GM12878 (cell line): Measurements from ENCODE around the gene NFASC. TPM values are rescaled to one million over a fixed set of nuclear protein-coding genes. Genes with fewer than 3 reads are reported as not detected.

Source experiments
- ATAC-seq: fragments of 200-7000 bp; cut with Tn5 transposase; 3 replicates; pipeline ENCODE4 v1.9.1; 2020; ENCODE audit warnings: mild to moderate bottlenecking, moderate library complexity
- BruUV-seq: library from RNA; stranded (reverse); fragments of 400-500 nt; replicated peaks from 2 replicates; lab custom pipeline; 2021; lab: Mats Ljungman, UMichigan
- CTCF ChIA-PET: fragments of 300-600 bp; sonication (Branson Sonifier 250); formaldehyde crosslinking; extraction: SDS; loops from one replicate; lab custom pipeline; 2021; ENCODE audit warnings: inconsistent platforms; lab: Yijun Ruan, JAX
- POLR2A ChIA-PET: fragments of 350-600 bp; formaldehyde crosslinking; extraction: SDS; loops from one replicate; lab custom pipeline; 2021; ENCODE audit warnings: inconsistent platforms; lab: Charles Lee
- RAD21 ChIA-PET: fragments of 300-600 bp; sonication (Branson Sonifier 250); formaldehyde crosslinking; loops from one replicate; lab custom pipeline; 2023; ENCODE audit warnings: antibody characterized with exemption; ENCODE audit not compliant: unreplicated experiment; lab: Charles Lee
- SMC1A ChIA-PET: fragments of 300-600 bp; sonication (Branson Sonifier 250); formaldehyde crosslinking; loops from one replicate; lab custom pipeline; 2023; ENCODE audit not compliant: unreplicated experiment, uncharacterized antibody; lab: Charles Lee
- DNase-seq: peaks from one replicate; pipeline ENCODE4 v3.0.0-alpha.2; 2011; ENCODE audit warnings: low read depth, low spot score
- FAIRE-seq: peaks from 3 replicates; lab custom pipeline; 2011; peaks lifted over from hg19 to GRCh38; lab: Jason Lieb, UNC
- H2AFZ ChIP-seq: 2 replicates; pipeline ENCODE4 v1.6.0; 2011; ENCODE audit warnings: low read depth, low read length, control low read depth; ENCODE audit not compliant: control insufficient read depth
- H3K27ac ChIP-seq: 2 replicates; pipeline ENCODE4 v1.5.1; 2011; ENCODE audit warnings: control low read depth; ENCODE audit not compliant: control insufficient read depth, insufficient read depth
- H3K27me3 ChIP-seq, 2 experiments: replicated peaks in 1 of 2; 2 replicates each; pipeline versions ENCODE4 v1.6.0 to v1.6.1; 2011; ENCODE audit warnings: low read length in 1 of 2; ENCODE audit not compliant: control insufficient read depth in 2 of 2, insufficient read depth in 2 of 2
- H3K36me3 ChIP-seq, 2 experiments: 2 replicates each; pipeline ENCODE4 v1.5.1; 2011; ENCODE audit warnings: low read length in 1 of 2; ENCODE audit not compliant: control insufficient read depth in 2 of 2, insufficient read depth in 2 of 2
- H3K4me1 ChIP-seq: 2 replicates; pipeline ENCODE4 v1.6.1; 2011; ENCODE audit warnings: mild to moderate bottlenecking, low read length, moderate library complexity, mixed read lengths; ENCODE audit not compliant: control insufficient read depth, insufficient read depth
- H3K4me2 ChIP-seq: 2 replicates; pipeline ENCODE4 v1.6.0; 2011; ENCODE audit warnings: control low read depth; ENCODE audit not compliant: control insufficient read depth, insufficient read depth
- H3K4me3 ChIP-seq: fragments of 200-600 bp; sonication (generic); 2 replicates; pipeline ENCODE4 v1.5.1; 2016
- H3K79me2 ChIP-seq: 2 replicates; pipeline ENCODE4 v1.6.0; 2011; ENCODE audit warnings: low read length; ENCODE audit not compliant: control insufficient read depth, insufficient read depth
- H3K9ac ChIP-seq: 2 replicates; pipeline ENCODE4 v1.8.0; 2011; ENCODE audit warnings: low read length, control low read depth, mixed read lengths; ENCODE audit not compliant: control insufficient read depth, insufficient read depth
- H3K9me3 ChIP-seq: replicated peaks from 3 replicates; pipeline ENCODE4 v1.5.1; 2011; ENCODE audit warnings: mild to moderate bottlenecking, low read length; ENCODE audit not compliant: control insufficient read depth, insufficient read depth
- H4K20me1 ChIP-seq: 2 replicates; pipeline ENCODE4 v1.6.0; 2011; ENCODE audit not compliant: control insufficient read depth, insufficient read depth
- FOXK2 ChIP-seq: fragments of 450-650 bp; IDR thresholded peaks from 2 replicates; pipeline ENCODE4 v1.6.1; 2017; ENCODE audit warnings: mild to moderate bottlenecking, moderate library complexity
- IKZF2 ChIP-seq, 2 experiments: fragments of 450-650 bp; IDR thresholded peaks; 2 replicates each; pipeline ENCODE4 v1.6.1; 2017; ENCODE audit warnings: mild to moderate bottlenecking in 2 of 2, moderate library complexity in 2 of 2
- POLR2A ChIP-seq: IDR thresholded peaks from 2 replicates; pipeline ENCODE4 v1.6.1; 2011; ENCODE audit warnings: low read depth, mild to moderate bottlenecking, low read length
- RAD21 ChIP-seq: IDR thresholded peaks from 2 replicates; pipeline ENCODE4 v1.6.1; 2011; ENCODE audit warnings: mild to moderate bottlenecking, low read depth, low read length, moderate library complexity; ENCODE audit not compliant: insufficient read depth
- SMAD5 ChIP-seq: IDR thresholded peaks from 2 replicates; pipeline ENCODE4 v1.6.1; 2016; ENCODE audit warnings: antibody characterized with exemption, low read depth
- WGBS: methylation state at CpG from one replicate; pipeline ENCODE4 v1.1.6; 2016; ENCODE audit warnings: low lambda C conversion rate; ENCODE audit not compliant: insufficient replicate concordance, insufficient coverage; ENCODE audit errors: missing lambda C conversion rate; 5-methylcytosine and 5-hydroxymethylcytosine counted together
- in situ Hi-C: fragments of 300-500 bp; cut with MboI; formaldehyde crosslinking; loops from 9 replicates; pipeline ENCODE4 v1.14.3; 2018; ENCODE audit warnings: mixed read lengths
- intact Hi-C: fragments of 100-400 bp; cut with micrococcal nuclease; formaldehyde crosslinking; loops from one replicate; pipeline ENCODE4 v1.14.2; 2022; ENCODE audit not compliant: unreplicated experiment
- polyA plus RNA-seq, 11 experiments: library from polyadenylated mRNA; depleted of rRNA in 4 of 11; unstranded in 6 of 11; stranded (reverse) in 5 of 11; fragments of >200 nt; fragmentation: Nextera tagmentation in 4 of 11; fragmentation: Illumina TruSeq in 1 of 11; extraction: Ambion mirVana in 4 of 11; extraction: Trizol in 1 of 11; gene quantifications; 1 replicate in 1 of 11; 2 replicates in 10 of 11; pipeline versions ENCODE4 v1.2.1 to v1.2.3, GENCODE V29; 2011 to 2016; ENCODE audit warnings: inconsistent platforms in 2 of 11, missing spikeins in 2 of 11, low read depth in 1 of 11
- total RNA-seq, 4 experiments: library from RNA; depleted of rRNA in 3 of 4; stranded (reverse); fragments of >200 nt in 3 of 4; fragmentation: Illumina TruSeq in 1 of 4; extraction: Trizol in 1 of 4; gene quantifications; 2 replicates each; pipeline versions ENCODE4 v1.2.1 to v1.2.3, GENCODE V29; 2013 to 2021
- TF ChIP-seq, protein P1 (sequence below): fragments of 450-650 bp; IDR thresholded peaks from 2 replicates; pipeline ENCODE4 v1.6.1; 2017; ENCODE audit warnings: borderline replicate concordance
- TF ChIP-seq, protein P2 (sequence below): IDR thresholded peaks from 2 replicates; pipeline ENCODE4 v1.6.1; 2012; ENCODE audit warnings: low read depth, low read length, improper control_type of control experiment
- TF ChIP-seq, protein P3 (sequence below): fragments of 450-650 bp; IDR thresholded peaks from 2 replicates; pipeline ENCODE4 v1.6.1; 2018; ENCODE audit warnings: mild to moderate bottlenecking, low read depth, moderate library complexity; ENCODE audit not compliant: partially characterized antibody
- TF ChIP-seq, protein P4 (sequence below): IDR thresholded peaks from 2 replicates; pipeline ENCODE4 v1.6.1; 2012; ENCODE audit warnings: improper control_type of control experiment, low read depth, low read length; ENCODE audit not compliant: insufficient replicate concordance
- TF ChIP-seq, protein P5 (sequence below): IDR thresholded peaks from 2 replicates; pipeline ENCODE4 v1.6.1; 2011; ENCODE audit warnings: low read depth, low read length, improper control_type of control experiment, borderline replicate concordance

The NFASC gene
- total and polyA plus RNA-seq, 10 of the 15 experiments (the other 5 are each of a cell fraction or from before 2014, with no cell fraction given): 0.04 to 0.31 (median 0.12) TPM; not detected in 4

DNA sequence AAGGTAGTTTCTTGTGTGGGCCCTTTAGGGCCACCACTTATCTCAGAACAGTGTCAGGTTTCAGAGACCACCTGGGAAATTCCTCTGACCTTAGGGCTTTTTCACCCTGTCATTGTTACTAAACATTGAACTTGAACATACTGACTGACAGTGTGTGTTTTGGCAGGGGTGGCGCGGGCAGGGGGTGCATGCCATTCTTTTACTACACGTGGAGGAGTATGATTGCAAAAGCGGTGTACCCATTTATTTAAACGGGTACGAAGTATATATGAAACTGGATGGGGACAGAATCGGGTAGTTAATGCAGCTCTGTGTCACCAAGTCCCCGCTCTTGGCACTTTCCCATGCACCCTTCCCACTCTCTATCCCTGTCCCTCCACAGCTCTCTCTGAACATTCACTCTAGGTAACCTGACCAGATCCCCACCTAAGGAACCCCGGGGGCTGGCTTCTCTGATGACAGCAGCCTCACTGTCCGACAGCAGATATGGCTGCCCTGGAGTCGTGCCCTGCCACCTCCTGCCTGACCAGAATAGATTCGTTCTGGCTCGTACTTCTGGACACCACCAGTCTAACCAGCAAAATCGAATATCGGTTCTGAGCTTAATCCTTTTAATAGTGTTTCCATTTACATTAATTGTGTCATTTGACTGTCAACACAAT, 51.3 kb downstream of the NFASC start:
- CTCF ChIA-PET: no interaction called here
- TF ChIP-seq, protein P1, sequence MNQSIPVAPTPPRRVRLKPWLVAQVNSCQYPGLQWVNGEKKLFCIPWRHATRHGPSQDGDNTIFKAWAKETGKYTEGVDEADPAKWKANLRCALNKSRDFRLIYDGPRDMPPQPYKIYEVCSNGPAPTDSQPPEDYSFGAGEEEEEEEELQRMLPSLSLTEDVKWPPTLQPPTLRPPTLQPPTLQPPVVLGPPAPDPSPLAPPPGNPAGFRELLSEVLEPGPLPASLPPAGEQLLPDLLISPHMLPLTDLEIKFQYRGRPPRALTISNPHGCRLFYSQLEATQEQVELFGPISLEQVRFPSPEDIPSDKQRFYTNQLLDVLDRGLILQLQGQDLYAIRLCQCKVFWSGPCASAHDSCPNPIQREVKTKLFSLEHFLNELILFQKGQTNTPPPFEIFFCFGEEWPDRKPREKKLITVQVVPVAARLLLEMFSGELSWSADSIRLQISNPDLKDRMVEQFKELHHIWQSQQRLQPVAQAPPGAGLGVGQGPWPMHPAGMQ: no peak
- no peak for TF ChIP-seq FOXK2
- TF ChIP-seq RAD21: no peak
- TF ChIP-seq IKZF2 (IDR thresholded peaks at IDR 0.05): no peak
- TF ChIP-seq, protein P2, sequence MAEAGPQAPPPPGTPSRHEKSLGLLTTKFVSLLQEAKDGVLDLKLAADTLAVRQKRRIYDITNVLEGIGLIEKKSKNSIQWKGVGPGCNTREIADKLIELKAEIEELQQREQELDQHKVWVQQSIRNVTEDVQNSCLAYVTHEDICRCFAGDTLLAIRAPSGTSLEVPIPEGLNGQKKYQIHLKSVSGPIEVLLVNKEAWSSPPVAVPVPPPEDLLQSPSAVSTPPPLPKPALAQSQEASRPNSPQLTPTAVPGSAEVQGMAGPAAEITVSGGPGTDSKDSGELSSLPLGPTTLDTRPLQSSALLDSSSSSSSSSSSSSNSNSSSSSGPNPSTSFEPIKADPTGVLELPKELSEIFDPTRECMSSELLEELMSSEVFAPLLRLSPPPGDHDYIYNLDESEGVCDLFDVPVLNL: no peak
- no peak for TF ChIP-seq POLR2A
- TF ChIP-seq, protein P3, sequence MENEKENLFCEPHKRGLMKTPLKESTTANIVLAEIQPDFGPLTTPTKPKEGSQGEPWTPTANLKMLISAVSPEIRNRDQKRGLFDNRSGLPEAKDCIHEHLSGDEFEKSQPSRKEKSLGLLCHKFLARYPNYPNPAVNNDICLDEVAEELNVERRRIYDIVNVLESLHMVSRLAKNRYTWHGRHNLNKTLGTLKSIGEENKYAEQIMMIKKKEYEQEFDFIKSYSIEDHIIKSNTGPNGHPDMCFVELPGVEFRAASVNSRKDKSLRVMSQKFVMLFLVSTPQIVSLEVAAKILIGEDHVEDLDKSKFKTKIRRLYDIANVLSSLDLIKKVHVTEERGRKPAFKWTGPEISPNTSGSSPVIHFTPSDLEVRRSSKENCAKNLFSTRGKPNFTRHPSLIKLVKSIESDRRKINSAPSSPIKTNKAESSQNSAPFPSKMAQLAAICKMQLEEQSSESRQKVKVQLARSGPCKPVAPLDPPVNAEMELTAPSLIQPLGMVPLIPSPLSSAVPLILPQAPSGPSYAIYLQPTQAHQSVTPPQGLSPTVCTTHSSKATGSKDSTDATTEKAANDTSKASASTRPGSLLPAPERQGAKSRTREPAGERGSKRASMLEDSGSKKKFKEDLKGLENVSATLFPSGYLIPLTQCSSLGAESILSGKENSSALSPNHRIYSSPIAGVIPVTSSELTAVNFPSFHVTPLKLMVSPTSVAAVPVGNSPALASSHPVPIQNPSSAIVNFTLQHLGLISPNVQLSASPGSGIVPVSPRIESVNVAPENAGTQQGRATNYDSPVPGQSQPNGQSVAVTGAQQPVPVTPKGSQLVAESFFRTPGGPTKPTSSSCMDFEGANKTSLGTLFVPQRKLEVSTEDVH: no peak
- TF ChIP-seq SMAD5: no peak
- TF ChIP-seq, protein P4, sequence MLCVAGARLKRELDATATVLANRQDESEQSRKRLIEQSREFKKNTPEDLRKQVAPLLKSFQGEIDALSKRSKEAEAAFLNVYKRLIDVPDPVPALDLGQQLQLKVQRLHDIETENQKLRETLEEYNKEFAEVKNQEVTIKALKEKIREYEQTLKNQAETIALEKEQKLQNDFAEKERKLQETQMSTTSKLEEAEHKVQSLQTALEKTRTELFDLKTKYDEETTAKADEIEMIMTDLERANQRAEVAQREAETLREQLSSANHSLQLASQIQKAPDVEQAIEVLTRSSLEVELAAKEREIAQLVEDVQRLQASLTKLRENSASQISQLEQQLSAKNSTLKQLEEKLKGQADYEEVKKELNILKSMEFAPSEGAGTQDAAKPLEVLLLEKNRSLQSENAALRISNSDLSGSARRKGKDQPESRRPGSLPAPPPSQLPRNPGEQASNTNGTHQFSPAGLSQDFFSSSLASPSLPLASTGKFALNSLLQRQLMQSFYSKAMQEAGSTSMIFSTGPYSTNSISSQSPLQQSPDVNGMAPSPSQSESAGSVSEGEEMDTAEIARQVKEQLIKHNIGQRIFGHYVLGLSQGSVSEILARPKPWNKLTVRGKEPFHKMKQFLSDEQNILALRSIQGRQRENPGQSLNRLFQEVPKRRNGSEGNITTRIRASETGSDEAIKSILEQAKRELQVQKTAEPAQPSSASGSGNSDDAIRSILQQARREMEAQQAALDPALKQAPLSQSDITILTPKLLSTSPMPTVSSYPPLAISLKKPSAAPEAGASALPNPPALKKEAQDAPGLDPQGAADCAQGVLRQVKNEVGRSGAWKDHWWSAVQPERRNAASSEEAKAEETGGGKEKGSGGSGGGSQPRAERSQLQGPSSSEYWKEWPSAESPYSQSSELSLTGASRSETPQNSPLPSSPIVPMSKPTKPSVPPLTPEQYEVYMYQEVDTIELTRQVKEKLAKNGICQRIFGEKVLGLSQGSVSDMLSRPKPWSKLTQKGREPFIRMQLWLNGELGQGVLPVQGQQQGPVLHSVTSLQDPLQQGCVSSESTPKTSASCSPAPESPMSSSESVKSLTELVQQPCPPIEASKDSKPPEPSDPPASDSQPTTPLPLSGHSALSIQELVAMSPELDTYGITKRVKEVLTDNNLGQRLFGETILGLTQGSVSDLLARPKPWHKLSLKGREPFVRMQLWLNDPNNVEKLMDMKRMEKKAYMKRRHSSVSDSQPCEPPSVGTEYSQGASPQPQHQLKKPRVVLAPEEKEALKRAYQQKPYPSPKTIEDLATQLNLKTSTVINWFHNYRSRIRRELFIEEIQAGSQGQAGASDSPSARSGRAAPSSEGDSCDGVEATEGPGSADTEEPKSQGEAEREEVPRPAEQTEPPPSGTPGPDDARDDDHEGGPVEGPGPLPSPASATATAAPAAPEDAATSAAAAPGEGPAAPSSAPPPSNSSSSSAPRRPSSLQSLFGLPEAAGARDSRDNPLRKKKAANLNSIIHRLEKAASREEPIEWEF: no peak
- TF ChIP-seq, protein P5, sequence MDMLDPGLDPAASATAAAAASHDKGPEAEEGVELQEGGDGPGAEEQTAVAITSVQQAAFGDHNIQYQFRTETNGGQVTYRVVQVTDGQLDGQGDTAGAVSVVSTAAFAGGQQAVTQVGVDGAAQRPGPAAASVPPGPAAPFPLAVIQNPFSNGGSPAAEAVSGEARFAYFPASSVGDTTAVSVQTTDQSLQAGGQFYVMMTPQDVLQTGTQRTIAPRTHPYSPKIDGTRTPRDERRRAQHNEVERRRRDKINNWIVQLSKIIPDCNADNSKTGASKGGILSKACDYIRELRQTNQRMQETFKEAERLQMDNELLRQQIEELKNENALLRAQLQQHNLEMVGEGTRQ: no peak

More for the DNA sequence above, 51.3 kb downstream of the NFASC start:
- H3K79me2 ChIP-seq: no peaks in the 10 kb centered on the region
- peaks cover 0 to 3% of the 10 kb centered on the region in 2 experiments; a peak in 3 of 4 replicates for H3K27me3 ChIP-seq
- no peaks in the 10 kb centered on the region for H3K9me3 ChIP-seq
- no peaks in the 10 kb centered on the region; the same call in 1 of the 2 replicates for H4K20me1 ChIP-seq
- no peak overlapping the region for H3K4me3 ChIP-seq
- no peaks in the 10 kb centered on the region for H3K36me3 ChIP-seq
- 45% methylated on average over 14 of the region's 15 CpGs for WGBS
- H3K27ac ChIP-seq: no peak overlapping the region
- intact Hi-C loops: no loop called here
- RAD21 ChIA-PET: no interaction called here
- no peak for ATAC-seq
- SMC1A ChIA-PET: no interaction called here
- no peak for DNase-seq
- no peak overlapping the region for H3K9ac ChIP-seq
- FAIRE-seq: no peak
- no peak overlapping the region for H3K4me2 ChIP-seq
- POLR2A ChIA-PET: no interaction called here
- no TSS peak for BruUV-seq
- H3K4me1 ChIP-seq: no peaks in the 10 kb centered on the region
- no peak overlapping the region for H2AFZ ChIP-seq
- in situ Hi-C loops: no loop called here
